B cell (primary cell): Measurements from ENCODE around the gene GOLPH3. TPM values are rescaled to one million over a fixed set of nuclear protein-coding genes. Genes with fewer than 3 reads are reported as not detected.
A peak's percentile ranks its signal among the peaks of the same experiment; 100 is the strongest.

Experiments used
- ATAC-seq: fragments of 200-7000 bp; cut with Tn5 transposase; one replicate; pipeline ENCODE4 v1.10.0; 2021; ENCODE audit warnings: low read depth, mild to moderate bottlenecking, moderate number of reproducible peaks, moderate library complexity
- CTCF ChIA-PET: fragments of 350-600 bp; sonication (Branson Sonifier 250); formaldehyde crosslinking; loops from one replicate; lab custom pipeline; 2021; ENCODE audit warnings: antibody characterized with exemption, inconsistent platforms; lab: Charles Lee
- POLR2A ChIA-PET: fragments of 350-600 bp; sonication (Branson Sonifier 250); formaldehyde crosslinking; loops from one replicate; lab custom pipeline; 2021; ENCODE audit warnings: antibody characterized with exemption; lab: Charles Lee
- DNase-seq: peaks from one replicate; pipeline ENCODE4 v3.0.0; 2013
- H2AFZ ChIP-seq: 2 replicates; pipeline ENCODE4 v1.6.1; 2012; ENCODE audit warnings: mild to moderate bottlenecking, low read depth, low read length; ENCODE audit not compliant: insufficient read depth, poor library complexity, severe bottlenecking
- H3K27ac ChIP-seq, 2 donors: 1 replicate in 1 of 2; 2 replicates in 1 of 2; pipeline ENCODE4 v1.5.1; 2012 to 2013; ENCODE audit warnings: low read length in 2 of 2, mild to moderate bottlenecking in 2 of 2, moderate library complexity in 1 of 2
- H3K27me3 ChIP-seq, 4 experiments: fragments of 200-600 bp in 1 of 4; sonication (generic) in 1 of 4; replicated peaks in 1 of 4; 1 replicate in 2 of 4; 2 replicates in 2 of 4; pipeline versions ENCODE4 v1.6.1 to v1.7.0; 2013 to 2016; ENCODE audit warnings: low read length in 3 of 4, mild to moderate bottlenecking in 2 of 4, mixed read lengths in 1 of 4, moderate library complexity in 1 of 4; ENCODE audit not compliant: insufficient read depth in 4 of 4, control insufficient read depth in 3 of 4; ENCODE audit errors: control extremely low read depth in 1 of 4
- H3K36me3 ChIP-seq, 2 experiments: replicated peaks in 1 of 2; 1 replicate in 1 of 2; 2 replicates in 1 of 2; pipeline versions ENCODE4 v1.6.1 to v1.7.1; 2013; ENCODE audit warnings: low read length in 1 of 2; ENCODE audit not compliant: insufficient read depth in 2 of 2, control insufficient read depth in 1 of 2; ENCODE audit errors: control extremely low read depth in 1 of 2, extremely low read depth in 1 of 2
- H3K4me1 ChIP-seq, 2 donors: fragments of 200-600 bp in 1 of 2; sonication (generic) in 1 of 2; 1 replicate in 1 of 2; 2 replicates in 1 of 2; pipeline versions ENCODE4 v1.5.1 to v1.6.1; 2013 to 2017; ENCODE audit warnings: low read length in 2 of 2; ENCODE audit not compliant: control insufficient read depth in 2 of 2, insufficient read depth in 2 of 2
- H3K4me2 ChIP-seq: replicated peaks from 2 replicates; pipeline ENCODE3; 2012; ENCODE audit warnings: mild to moderate bottlenecking, low read depth, low read length; ENCODE audit not compliant: poor library complexity, severe bottlenecking
- H3K4me3 ChIP-seq, 5 experiments: fragments of 200-600 bp in 1 of 5; sonication (generic) in 1 of 5; 1 replicate in 3 of 5; 2 replicates in 2 of 5; pipeline versions ENCODE4 v1.5.1 to v1.7.0; 2011 to 2016; ENCODE audit warnings: low read length in 4 of 5, mild to moderate bottlenecking in 4 of 5, low read depth in 2 of 5, control low read depth in 1 of 5, moderate library complexity in 1 of 5; ENCODE audit not compliant: insufficient read depth in 1 of 5; ENCODE audit errors: control extremely low read depth in 1 of 5, extremely low read depth in 1 of 5
- H3K79me2 ChIP-seq: fragments of 200-600 bp; sonication (generic); one replicate; pipeline ENCODE4 v1.6.0; 2016; ENCODE audit warnings: low read length; ENCODE audit not compliant: control insufficient read depth, insufficient read depth
- H3K9ac ChIP-seq: fragments of 200-600 bp; sonication (generic); 2 replicates; pipeline ENCODE4 v1.6.1; 2017; ENCODE audit warnings: mild to moderate bottlenecking, low read length, moderate library complexity
- H3K9me3 ChIP-seq, 3 donors: one replicate each; pipeline versions ENCODE4 v1.6.1 to v1.7.1; 2013; ENCODE audit warnings: low read length in 2 of 3; ENCODE audit not compliant: control insufficient read depth in 2 of 3, insufficient read depth in 1 of 3; ENCODE audit errors: control extremely low read depth in 1 of 3
- H4K20me1 ChIP-seq: 2 replicates; pipeline ENCODE4 v1.6.0; 2012; ENCODE audit warnings: mild to moderate bottlenecking, low read length; ENCODE audit not compliant: insufficient read depth, control insufficient read depth, poor library complexity, severe bottlenecking
- H3K27ac Mint-ChIP-seq: one replicate; pipeline ENCODE4 v1.8.0; 2021; ENCODE audit warnings: mixed read lengths
- H3K27me3 Mint-ChIP-seq: one replicate; pipeline ENCODE4 v1.8.0; 2021; ENCODE audit warnings: mixed read lengths
- H3K4me1 Mint-ChIP-seq: one replicate; pipeline ENCODE4 v1.8.0; 2021; ENCODE audit warnings: mixed read lengths
- H3K4me3 Mint-ChIP-seq: one replicate; pipeline ENCODE4 v1.8.0; 2021; ENCODE audit warnings: mixed read lengths
- H3K9me3 Mint-ChIP-seq: one replicate; pipeline ENCODE4 v1.8.0; 2022; ENCODE audit warnings: mixed read lengths; ENCODE audit not compliant: insufficient read depth
- EZH2 ChIP-seq: IDR thresholded peaks from 2 replicates; pipeline ENCODE4 v1.6.1; 2012; ENCODE audit warnings: borderline replicate concordance, low read depth, mild to moderate bottlenecking, moderate library complexity, low read length; ENCODE audit not compliant: insufficient read depth, poor library complexity, severe bottlenecking
- WGBS: methylation state at CpG from one replicate; pipeline ENCODE4 v1.1.5; 2013; ENCODE audit warnings: missing lambda C conversion rate; ENCODE audit not compliant: insufficient coverage; 5-methylcytosine and 5-hydroxymethylcytosine counted together
- intact Hi-C: fragments of 100-400 bp; cut with micrococcal nuclease; formaldehyde crosslinking; loops from one replicate; pipeline ENCODE4 v1.10.0; 2022
- polyA plus RNA-seq: library from polyadenylated mRNA; depleted of rRNA; stranded (reverse); fragments of >200 nt; gene quantifications from 2 replicates; pipeline ENCODE4 v1.2.3, GENCODE V29; 2012
- small RNA-seq: library from RNA; depleted of rRNA; stranded (forward); fragments of <200 nt; gene quantifications from one replicate; pipeline ENCODE3, GENCODE V24; 2012; ENCODE audit warnings: low replicate concordance, low read depth; ENCODE audit not compliant: insufficient read length
- total RNA-seq, 2 donors: library from RNA; stranded (reverse); fragments of 120-200 nt in 1 of 2; gene quantifications; 1 replicate in 1 of 2; 2 replicates in 1 of 2; pipeline versions ENCODE4 v1.2.3 to v1.2.4, GENCODE V29; 2013 to 2022
- TF ChIP-seq, protein P1 (sequence below): fragments of 200-600 bp; IDR thresholded peaks from one replicate; pipeline ENCODE4 v1.8.0; 2022; ENCODE audit warnings: antibody characterized with exemption, mild to moderate bottlenecking

GOLPH3 gene
- total and polyA plus RNA-seq, 2 donors (not counting 1 experiment from before 2014, with no cell fraction given): 16.2 to 62.6 TPM

GRCh38 chr5:32076699-32077695, 97.1 kb downstream of the GOLPH3 start:
- no peak overlapping the region for H2AFZ ChIP-seq
- peaks cover 2% of the 10 kb centered on the region for H3K27me3 Mint-ChIP-seq
- no peak overlapping the region for H3K4me2 ChIP-seq
- H3K4me3 ChIP-seq: no peak overlapping the region
- TF ChIP-seq, protein P1, sequence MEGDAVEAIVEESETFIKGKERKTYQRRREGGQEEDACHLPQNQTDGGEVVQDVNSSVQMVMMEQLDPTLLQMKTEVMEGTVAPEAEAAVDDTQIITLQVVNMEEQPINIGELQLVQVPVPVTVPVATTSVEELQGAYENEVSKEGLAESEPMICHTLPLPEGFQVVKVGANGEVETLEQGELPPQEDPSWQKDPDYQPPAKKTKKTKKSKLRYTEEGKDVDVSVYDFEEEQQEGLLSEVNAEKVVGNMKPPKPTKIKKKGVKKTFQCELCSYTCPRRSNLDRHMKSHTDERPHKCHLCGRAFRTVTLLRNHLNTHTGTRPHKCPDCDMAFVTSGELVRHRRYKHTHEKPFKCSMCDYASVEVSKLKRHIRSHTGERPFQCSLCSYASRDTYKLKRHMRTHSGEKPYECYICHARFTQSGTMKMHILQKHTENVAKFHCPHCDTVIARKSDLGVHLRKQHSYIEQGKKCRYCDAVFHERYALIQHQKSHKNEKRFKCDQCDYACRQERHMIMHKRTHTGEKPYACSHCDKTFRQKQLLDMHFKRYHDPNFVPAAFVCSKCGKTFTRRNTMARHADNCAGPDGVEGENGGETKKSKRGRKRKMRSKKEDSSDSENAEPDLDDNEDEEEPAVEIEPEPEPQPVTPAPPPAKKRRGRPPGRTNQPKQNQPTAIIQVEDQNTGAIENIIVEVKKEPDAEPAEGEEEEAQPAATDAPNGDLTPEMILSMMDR: peak; percentile 64
- TF ChIP-seq EZH2: no peak
- no peak overlapping the region for H3K27ac ChIP-seq
- intact Hi-C loops: no loop called here
- CTCF ChIA-PET: interaction anchor here (0.5 to 1.4 kb wide), 5 partner anchors 16 to 737 kb away, joined by 3 to 6 read pairs (median 3); no protein-coding TSS in a partner anchor
- H3K27me3 ChIP-seq: no peaks in the 10 kb centered on the region
- ATAC-seq (no peak), DNase-seq (peak; percentile 25)
- no peaks in the 10 kb centered on the region for H3K9me3 ChIP-seq
- H3K4me1 ChIP-seq: no peaks in the 10 kb centered on the region
- 100% methylated on average over 1 of the region's 4 CpGs for WGBS
- no peaks in the 10 kb centered on the region for H3K4me1 Mint-ChIP-seq
- H3K9ac ChIP-seq: no peak overlapping the region
- no peaks in the 10 kb centered on the region for H3K9me3 Mint-ChIP-seq
- no peaks in the 10 kb centered on the region for H4K20me1 ChIP-seq
- H3K36me3 ChIP-seq: no peaks in the 10 kb centered on the region
- no peaks in the 10 kb centered on the region for H3K79me2 ChIP-seq
- H3K4me3 Mint-ChIP-seq: no peak overlapping the region
- H3K27ac Mint-ChIP-seq: no peak overlapping the region
- POLR2A ChIA-PET: no interaction called here

Small RNA genes within 50 kb of the gene (small RNA-seq; reads per million reads assigned to genes)
- not detected for gene RF00019

Other genes with a start within 250 kb of the GOLPH3 start
- 29.2 and 29.4 TPM in 2 replicates for gene MTMR12, start 138.6 kb upstream of the GOLPH3 start, total RNA-seq
- 9.6 and 17.1 TPM in 2 replicates for gene MTMR12, start 138.6 kb upstream of the GOLPH3 start, polyA plus RNA-seq